GM11168 (cell line): ENCODE data around the gene LRRK2.

Experiments used
- in situ Hi-C: fragments of 300-500 bp; cut with MboI; formaldehyde crosslinking; loops from one replicate; pipeline ENCODE4 v1.12.0; 2022; ENCODE audit warnings: low sequenced_read_pairs; ENCODE audit not compliant: unreplicated experiment

The LRRK2 gene

DNA sequence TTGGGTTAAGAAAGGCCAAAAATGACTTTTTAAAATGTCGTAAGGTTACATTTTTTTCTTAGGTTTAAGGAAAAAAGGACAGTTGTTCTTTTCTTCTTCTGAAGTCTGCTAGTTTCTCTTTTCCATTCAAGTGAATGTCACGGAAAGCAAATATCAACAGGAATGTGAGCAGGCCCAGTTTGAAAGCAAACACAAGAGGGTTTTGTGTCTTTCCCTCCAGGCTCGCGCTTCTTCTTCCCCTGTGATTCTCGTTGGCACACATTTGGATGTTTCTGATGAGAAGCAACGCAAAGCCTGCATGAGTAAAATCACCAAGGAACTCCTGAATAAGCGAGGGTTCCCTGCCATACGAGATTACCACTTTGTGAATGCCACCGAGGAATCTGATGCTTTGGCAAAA is 85.4 kb downstream of the LRRK2 start:
- in situ Hi-C loops: loop anchor here (25.0 kb wide), 1 partner anchor 148 kb away; no protein-coding TSS in a partner anchor

DNA sequence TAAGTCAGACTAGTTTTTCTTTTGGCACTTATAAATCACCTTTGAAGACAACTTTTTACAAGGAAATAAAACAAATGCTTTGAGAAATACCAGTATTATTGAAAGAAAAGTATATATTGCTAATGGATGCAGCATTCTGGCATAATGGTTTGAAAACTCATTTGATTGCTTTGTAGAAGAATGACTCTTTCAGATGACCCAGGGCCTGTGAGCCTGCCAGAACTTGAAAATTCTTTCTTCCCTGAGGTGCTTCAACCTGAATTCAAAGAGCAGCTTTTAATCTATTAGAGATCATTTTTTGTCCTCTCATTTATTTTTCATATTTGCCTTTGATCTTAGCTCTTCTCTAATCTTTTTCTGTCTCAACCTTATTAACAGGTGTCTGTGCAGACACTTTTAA is 87.4 kb downstream of the LRRK2 start:
- in situ Hi-C loops: loop anchor here (25.0 kb wide), 1 partner anchor 150 kb away; no protein-coding TSS in a partner anchor

DNA sequence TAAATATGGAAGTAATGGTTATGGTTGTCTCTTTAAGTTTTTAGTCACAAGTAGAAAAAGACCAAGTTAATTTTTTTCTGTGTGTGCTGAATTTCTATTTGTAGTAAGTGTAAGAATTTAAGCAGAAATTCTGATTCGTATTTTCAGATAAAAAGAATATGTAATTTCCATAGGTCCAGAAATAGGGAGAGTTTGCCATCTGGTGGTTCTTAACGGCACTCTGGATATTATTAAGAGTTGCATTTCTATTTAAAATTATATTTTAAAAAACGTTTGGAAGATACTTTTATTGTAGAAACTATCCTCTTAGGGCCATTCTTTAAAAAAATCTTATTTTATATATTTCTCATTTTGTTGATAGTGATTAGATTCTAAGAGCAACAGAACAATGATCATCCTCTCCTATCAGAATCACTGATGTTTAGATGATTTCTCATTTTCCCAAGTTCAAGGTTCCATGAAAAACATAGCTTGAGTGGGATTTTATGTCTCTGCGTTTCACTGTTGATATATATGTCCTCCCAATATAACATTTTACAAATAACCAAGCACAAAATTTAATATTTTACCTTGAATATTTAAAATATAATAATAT is 88.3 kb downstream of the LRRK2 start:
- in situ Hi-C loops: loop anchor here (25.0 kb wide), 1 partner anchor 151 kb away; no protein-coding TSS in a partner anchor

DNA sequence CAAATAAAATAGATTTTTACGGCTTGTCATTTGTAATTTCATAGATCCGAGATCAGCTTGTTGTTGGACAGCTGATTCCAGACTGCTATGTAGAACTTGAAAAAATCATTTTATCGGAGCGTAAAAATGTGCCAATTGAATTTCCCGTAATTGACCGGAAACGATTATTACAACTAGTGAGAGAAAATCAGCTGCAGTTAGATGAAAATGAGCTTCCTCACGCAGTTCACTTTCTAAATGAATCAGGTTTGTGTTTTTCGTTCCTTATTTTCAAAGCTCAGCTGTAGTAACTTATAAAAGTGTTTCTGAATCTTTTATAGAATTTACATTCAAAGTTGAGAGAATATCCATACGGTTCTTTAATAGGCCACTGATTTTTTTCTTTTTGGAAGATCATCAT is 89.1 kb downstream of the LRRK2 start:
- in situ Hi-C loops: loop anchor here (25.0 kb wide), 1 partner anchor 152 kb away; no protein-coding TSS in a partner anchor

DNA sequence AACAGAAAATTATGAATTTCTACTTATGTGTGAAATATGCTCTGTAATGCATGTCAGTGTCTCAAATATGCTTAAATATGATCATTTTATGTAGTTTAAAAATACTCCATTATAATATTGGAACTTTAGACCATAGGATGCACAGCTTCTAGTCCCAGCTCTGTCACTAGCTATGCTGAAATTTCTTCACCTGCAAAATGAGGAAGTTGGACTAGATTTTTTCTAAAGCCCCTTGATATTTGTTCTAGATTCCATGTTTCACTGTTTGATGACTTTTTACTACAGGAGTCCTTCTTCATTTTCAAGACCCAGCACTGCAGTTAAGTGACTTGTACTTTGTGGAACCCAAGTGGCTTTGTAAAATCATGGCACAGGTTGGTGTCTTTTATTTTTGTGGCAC is 90.1 kb downstream of the LRRK2 start:
- in situ Hi-C loops: loop anchor here (25.0 kb wide), 1 partner anchor 153 kb away; no protein-coding TSS in a partner anchor

DNA sequence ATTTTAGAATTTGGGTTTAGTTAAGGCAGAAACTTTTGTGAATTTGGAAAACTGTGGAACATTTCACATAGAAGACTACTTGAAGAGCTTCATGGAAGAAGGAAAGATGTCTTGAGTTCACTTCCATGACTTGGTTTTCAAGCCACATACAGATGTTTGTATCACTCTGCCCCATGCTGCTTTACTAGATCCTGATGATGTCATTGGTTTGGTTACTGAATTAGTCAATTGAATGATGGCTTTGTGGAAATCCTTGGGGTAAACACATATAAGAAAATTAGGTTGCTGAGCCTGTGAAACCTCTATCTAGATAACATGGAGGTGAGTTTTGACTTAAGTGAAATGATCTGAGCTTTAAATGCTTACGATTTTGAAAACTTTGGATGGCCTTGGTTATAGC is 90.6 kb downstream of the LRRK2 start:
- in situ Hi-C loops: loop anchor here (25.0 kb wide), 1 partner anchor 153 kb away; no protein-coding TSS in a partner anchor

DNA sequence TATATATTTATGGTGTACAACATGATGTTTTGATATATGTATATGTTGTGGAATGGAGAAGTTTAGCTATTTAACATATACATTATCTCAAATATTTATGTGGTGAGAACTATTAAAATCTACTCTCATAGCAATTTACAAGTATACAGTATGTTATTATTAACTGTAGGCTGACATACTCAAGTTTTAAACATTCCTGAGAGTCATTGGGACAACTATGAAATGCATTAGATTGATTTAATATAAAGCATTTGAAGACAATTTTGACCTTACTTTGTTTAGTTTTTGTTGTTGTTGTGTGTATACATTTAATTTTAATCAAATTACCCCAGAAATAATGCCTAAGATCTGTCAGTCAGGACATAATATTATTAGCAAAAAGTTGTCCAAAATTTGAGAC is 99.5 kb downstream of the LRRK2 start:
- in situ Hi-C loops: loop anchor here (25.0 kb wide), 1 partner anchor 162 kb away; no protein-coding TSS in a partner anchor

DNA sequence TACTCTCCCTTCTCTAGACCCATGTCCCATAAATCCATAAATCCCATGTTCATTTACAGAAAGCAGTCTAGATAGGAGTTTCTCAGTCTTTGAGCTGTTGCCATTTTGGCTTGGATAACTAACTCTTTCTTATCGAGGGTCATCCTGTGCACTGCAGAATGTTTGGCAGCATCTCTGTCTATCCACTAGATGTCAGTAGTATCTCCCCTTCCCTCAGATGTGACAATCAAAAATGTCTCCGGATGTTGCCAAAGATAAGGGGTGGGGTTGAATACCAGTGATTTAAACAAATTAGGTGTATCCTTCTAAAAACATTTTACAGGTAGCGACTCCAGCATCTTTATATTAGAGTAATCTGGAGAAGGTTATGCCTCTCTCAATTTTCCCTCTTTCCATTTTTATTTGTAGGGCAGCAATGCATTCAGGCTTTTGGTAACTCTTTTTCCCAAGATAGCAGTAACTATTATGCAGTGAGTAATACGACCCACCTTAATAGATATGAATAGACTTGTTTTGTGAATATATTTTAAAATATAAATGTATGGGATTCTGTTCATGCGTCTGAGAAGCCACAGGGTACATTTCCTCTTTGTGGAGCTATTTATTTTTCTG is 100.7 kb downstream of the LRRK2 start:
- in situ Hi-C loops: no loop called here

DNA sequence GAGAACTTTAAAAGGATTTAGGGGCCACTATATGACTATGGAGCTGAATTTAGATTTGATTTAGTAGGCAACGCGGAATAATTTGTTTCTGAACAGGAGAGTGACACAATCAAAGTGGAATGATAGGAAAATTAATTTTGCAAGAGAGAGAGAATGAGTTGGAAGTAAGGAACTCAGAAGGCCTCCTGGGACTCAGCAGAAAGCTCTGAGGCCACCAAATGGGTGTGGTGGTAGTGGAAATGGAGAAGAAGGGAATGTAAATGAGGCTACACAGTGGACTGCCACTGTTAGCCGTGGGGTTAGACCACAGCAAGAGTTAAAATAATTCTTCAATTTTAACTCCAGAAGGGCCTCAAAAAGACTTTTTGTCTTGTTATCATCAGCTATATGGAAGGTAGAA is 102.7 kb downstream of the LRRK2 start:
- in situ Hi-C loops: no loop called here

DNA sequence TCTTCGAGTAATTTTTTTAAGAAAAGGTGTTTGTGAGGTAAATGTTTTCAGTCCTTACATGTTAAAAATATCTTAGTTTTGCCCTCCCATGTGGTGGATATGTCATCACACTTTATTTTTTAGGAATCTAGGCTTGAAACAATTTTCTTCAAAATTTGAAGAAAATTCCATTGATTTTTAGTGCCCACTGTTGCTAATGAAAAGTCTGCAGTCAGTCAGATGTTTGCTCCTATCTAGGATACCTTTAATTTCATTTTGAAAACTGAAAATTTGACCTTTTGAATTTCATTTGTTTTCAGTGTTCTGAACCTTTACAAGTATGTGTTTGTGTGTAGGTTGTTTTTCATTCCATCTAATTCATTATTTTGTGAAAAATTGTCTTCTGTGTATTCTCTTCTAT is 105.4 kb downstream of the LRRK2 start:
- in situ Hi-C loops: no loop called here

DNA sequence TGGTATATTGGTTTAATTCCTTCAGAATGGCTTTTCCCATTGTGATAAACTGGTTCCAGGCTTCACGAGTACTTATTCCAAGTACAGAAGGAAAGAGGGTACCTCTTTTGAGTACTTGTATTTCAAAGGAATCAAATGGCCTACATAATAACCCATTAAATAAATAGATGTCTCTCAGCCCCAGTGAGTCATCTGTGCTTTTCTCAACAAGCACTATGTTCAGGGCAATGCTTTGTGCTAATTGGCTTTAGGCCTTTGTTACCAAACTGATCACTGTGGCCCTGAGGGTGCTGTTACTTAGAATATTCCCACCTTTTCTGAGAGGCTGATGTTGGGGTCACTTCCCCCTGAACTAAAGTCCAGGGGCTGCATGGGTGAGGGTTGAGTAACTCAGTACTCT is 107.1 kb downstream of the LRRK2 start:
- in situ Hi-C loops: no loop called here

DNA sequence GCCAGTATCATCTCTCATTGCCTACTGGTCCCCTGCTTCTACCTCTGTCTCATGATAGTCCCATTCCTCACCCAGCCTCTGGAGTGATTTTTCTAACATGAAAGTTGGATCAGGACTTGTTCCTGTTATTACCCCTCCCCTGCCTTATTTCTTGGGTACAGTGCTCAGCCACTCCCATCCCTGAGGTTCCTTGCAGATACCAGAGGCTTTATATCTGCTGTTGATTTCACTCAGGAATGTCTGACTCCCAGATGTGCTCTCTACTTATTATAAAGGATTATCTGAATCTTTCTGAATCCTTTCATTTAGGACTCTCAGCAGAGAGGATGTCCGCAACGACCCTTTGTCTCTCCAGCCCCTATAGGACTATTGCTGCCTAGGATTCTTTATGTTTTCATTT is 111.2 kb downstream of the LRRK2 start:
- in situ Hi-C loops: no loop called here

DNA sequence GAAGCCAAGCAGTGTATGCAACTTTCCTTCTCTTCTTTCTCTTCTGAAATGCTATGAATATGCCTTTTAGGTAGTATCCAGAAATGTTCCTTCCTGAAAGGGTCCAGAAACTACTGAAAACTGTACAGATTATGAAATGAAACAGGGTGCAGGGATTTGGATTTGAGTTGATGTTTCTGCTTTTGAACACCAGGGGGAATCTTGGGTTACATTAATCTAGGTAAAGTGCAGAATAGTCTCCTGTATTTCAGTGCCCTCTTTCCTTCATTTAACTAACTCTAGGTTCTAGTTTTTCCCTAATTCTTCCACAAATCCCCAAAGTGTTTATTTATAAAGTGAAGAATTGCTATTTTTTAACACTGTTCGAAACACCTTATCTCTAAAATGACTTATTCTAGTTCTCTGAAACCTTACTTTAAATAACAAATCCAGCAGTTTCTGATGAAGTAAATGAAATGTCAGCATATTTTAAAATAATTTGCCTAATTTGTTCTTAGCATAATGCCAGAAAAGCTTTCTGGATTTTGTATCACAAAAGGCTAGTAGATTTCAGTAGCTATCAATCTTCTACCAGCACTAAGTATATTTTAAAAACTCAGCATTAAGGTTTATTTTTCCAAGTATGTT is 111.9 kb downstream of the LRRK2 start:
- in situ Hi-C loops: no loop called here

DNA sequence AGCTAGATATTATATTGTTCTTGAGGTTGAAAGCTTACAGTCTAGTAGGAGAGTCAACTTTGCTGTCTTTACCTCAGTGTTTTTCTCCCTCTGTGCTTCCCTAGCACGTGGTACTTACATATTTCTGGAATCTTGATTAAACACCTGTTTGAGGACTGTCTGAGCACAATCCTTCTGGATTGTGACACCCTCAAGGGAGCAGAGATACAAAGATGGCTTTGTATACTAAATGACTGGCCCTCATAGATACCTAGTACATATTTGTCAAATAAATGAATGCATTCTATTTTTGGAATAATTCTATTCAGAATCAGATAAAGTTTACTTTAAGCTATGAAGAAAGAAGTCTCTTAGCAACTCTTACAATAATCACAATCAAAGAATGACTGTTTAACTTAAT is 113.3 kb downstream of the LRRK2 start:
- in situ Hi-C loops: no loop called here

DNA sequence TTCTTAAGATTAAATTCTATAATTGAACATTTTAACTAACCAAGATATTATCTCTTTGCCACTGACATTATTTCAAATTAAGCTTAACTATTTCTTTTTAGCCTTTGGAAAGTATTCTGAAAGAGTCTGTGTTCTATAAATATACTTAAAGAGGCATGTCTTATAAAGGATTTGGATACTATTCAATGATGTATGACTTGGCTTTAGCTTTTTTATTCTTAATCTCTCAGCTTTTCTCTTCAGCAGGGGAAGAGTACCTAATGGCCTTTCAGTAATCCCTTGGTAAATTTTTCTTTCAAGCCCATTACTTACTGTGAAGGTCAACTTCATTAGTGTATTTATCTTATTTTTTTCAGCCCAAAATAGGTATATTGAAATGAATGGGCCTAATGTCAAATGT is 113.8 kb downstream of the LRRK2 start:
- in situ Hi-C loops: no loop called here

DNA sequence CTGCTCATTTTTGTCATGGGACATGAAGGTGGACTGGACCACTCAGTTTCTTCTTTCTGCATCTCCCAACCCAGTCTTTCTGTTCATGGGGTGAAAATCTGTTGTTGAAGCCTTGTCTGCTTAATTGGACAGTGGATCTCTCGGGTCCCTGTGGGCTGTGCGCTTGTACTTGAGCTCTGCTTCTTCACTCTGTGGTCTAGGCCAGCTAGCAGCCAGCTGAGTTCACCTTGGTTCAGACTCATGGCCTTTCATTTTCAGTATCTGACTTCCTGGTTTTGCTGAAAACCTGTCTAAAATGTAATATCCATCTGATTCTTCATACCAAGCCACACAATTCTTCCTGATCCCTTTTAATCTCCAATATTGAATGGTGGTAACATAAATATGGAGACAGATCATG is 117.2 kb downstream of the LRRK2 start:
- in situ Hi-C loops: no loop called here

DNA sequence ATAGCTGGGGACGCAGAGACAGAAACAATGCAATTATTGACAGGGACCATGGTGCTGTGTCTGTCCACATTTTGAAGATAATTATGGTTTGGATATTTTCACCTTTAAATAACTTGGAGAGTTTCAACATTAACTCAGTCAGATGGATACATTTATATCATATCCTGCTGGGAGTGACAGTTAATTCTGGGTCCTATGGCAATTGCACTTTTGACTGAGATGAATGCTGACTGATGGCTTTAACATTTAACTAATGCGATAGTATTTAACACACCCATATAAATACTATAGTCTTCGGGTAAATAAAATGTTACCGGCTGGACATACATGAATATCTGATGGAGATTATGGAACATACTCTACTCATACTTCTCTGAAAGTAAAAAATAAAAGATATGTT is 118.3 kb downstream of the LRRK2 start:
- in situ Hi-C loops: no loop called here

DNA sequence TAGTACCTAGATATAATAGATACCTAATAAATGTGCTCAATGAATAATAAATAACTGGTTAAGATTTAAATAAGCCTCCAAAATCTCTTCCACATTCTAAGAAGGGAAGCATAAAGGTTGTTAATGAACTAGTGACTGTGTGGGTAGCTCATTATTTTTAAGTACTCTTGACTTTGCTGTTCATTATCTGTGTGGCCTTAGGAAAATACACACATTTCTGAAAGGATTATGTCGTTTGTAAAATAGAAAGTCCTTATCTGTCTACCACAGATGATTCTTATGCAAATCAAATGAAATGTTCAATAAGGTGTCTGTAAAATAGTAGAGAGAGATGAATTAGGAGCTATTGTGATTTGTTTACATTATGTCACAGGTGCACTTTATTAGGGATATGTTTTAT is 119.5 kb downstream of the LRRK2 start:
- in situ Hi-C loops: no loop called here

DNA sequence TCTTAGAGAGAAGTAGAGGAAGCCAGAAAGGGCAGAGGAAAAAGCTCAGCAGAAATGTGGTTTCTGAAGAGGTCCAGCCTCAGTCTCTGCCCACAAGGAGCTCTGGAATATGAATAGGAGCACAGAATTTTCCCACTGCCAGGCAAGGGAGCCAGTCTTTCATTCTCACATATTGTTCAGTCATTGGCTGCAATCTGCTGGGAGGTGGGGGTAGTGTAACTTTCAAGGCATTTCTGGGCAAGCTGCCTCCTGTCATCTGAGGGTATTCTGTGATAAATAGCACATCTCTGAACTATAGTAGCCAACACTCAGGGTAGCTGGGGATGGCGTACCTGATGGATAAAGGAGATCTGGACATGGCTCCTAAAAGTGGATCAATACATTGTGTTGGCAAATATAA is 127.2 kb downstream of the LRRK2 start:
- in situ Hi-C loops: no loop called here

DNA sequence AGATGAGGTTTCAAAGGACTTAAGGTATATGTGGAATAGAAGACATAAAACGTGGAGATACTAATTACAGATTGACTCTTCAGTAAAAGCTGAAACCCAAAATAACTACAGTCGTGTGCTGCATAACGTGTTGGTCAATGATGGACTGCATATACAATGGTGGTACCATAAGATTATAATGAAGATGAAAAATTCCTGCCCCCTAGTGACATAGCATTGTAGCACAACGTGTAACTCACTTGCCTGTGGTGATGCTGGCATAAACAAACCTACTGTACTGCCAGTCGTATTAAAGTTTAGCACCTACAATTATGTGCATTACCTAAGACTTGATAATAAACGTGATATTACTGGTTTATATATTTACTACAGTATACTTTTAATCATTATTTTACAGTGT is 150.3 kb downstream of the LRRK2 start:
- in situ Hi-C loops: no loop called here

DNA sequence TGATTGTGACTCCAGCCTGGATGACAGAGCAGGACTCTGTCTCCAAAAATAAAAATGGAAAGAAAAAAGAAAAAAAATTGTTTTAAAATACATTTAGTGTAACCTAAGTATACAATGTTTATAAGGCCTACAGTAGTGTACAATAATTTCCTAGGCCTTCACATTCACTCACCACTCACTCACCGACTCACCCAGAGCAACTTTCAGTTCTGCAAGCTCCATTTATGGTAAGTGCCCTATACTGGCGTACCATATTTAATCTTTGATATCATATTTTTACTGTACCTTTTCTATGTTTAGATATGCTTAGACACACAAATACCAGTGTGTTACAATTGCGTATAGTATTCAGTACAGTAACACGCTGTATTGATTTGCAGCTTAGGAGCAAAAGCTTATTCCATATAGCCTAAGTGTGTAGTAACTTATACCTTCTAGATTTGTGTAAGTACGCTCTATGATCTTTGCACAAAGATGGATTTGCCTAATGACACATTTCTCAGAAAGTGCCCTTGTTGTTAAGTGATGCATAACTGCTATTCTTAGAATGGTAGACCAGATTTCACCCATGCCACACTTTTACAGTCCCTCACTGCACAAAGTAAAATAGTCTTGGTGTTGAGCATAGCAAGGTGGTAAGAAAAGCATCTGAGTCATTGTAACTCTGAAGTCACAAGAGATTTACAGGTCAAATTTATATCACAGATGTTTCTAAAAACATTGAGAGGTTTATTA is 151.9 kb downstream of the LRRK2 start:
- in situ Hi-C loops: no loop called here
